Parathyroid adenoma (tissue), 2 donors: Measurements from ENCODE around the gene MOCS2.
A peak's percentile ranks its signal among the peaks of the same experiment; 100 is the strongest.

Experiments used
- H2AFZ ChIP-seq: fragments of 300-600 bp; sonication (generic); one replicate; pipeline ENCODE4 v1.7.0; 2017; ENCODE audit warnings: antibody characterized with exemption, mild to moderate bottlenecking
- H3K27ac ChIP-seq: fragments of 300-600 bp; sonication (generic); one replicate; pipeline ENCODE4 v1.7.0; 2017
- H3K27me3 ChIP-seq: fragments of 300-600 bp; sonication (generic); one replicate; pipeline ENCODE4 v1.7.0; 2017; ENCODE audit warnings: low read length; ENCODE audit not compliant: control insufficient read depth, insufficient read depth
- H3K36me3 ChIP-seq: fragments of 300-600 bp; sonication (generic); one replicate; pipeline ENCODE4 v1.7.0; 2017; ENCODE audit warnings: low read length; ENCODE audit not compliant: control insufficient read depth, insufficient read depth
- H3K4me1 ChIP-seq: fragments of 300-600 bp; sonication (generic); one replicate; pipeline ENCODE4 v1.7.0; 2017; ENCODE audit warnings: control low read depth
- H3K4me2 ChIP-seq: fragments of 300-600 bp; sonication (generic); one replicate; pipeline ENCODE4 v1.7.0; 2017; ENCODE audit warnings: low read length
- H3K4me3 ChIP-seq: fragments of 300-600 bp; sonication (generic); one replicate; pipeline ENCODE4 v1.7.0; 2017; ENCODE audit warnings: low read depth, low read length
- H3K79me2 ChIP-seq: fragments of 300-600 bp; sonication (generic); one replicate; pipeline ENCODE4 v1.7.0; 2017; ENCODE audit warnings: control low read depth
- H3K9ac ChIP-seq: fragments of 300-600 bp; sonication (generic); one replicate; pipeline ENCODE4 v1.7.0; 2017; ENCODE audit warnings: mild to moderate bottlenecking
- H3K9me3 ChIP-seq: fragments of 300-600 bp; sonication (generic); one replicate; pipeline ENCODE4 v1.7.0; 2017; ENCODE audit warnings: low read length; ENCODE audit not compliant: control insufficient read depth
- TF ChIP-seq, protein P1 (sequence below): fragments of 300-600 bp; sonication (generic); IDR thresholded peaks from one replicate; pipeline ENCODE4 v1.7.0; 2017; ENCODE audit warnings: antibody characterized with exemption, mild to moderate bottlenecking
- donor health status: primary hyperparathyroidism.

The MOCS2 gene

DNA sequence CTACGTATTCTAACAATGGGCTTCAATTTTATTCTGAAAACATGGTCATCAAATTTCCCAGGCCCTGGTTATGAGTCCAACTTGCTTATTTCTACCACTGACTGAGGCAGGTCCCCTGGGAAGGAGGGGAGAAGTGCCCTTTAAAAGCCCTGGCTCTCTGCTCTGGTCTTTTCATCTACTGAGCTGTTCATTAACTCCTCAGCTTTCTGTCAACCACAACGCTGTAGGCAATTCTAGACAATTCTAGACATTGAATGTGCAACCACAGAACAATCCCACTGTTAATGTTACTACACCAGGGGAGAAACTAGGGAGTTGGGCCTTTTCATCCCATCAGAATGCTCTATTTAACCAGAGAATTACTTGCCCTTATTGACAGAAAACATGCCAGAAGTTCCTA, 10.0 kb downstream of the MOCS2 start:
- Histone ChIP-seq H3K4me2 (no peak overlapping the region), H3K9me3 (no peaks in the 10 kb centered on the region), H3K79me2 (no peaks in the 10 kb centered on the region), H3K27ac (no peak overlapping the region), H3K36me3 (no peaks in the 10 kb centered on the region), H3K27me3 (no peaks in the 10 kb centered on the region), H2AFZ (no peak overlapping the region), H3K4me3 (no peak overlapping the region), H3K9ac (no peak overlapping the region), H3K4me1 (no peaks in the 10 kb centered on the region)
- TF ChIP-seq, protein P1, sequence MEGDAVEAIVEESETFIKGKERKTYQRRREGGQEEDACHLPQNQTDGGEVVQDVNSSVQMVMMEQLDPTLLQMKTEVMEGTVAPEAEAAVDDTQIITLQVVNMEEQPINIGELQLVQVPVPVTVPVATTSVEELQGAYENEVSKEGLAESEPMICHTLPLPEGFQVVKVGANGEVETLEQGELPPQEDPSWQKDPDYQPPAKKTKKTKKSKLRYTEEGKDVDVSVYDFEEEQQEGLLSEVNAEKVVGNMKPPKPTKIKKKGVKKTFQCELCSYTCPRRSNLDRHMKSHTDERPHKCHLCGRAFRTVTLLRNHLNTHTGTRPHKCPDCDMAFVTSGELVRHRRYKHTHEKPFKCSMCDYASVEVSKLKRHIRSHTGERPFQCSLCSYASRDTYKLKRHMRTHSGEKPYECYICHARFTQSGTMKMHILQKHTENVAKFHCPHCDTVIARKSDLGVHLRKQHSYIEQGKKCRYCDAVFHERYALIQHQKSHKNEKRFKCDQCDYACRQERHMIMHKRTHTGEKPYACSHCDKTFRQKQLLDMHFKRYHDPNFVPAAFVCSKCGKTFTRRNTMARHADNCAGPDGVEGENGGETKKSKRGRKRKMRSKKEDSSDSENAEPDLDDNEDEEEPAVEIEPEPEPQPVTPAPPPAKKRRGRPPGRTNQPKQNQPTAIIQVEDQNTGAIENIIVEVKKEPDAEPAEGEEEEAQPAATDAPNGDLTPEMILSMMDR, result no peak

DNA sequence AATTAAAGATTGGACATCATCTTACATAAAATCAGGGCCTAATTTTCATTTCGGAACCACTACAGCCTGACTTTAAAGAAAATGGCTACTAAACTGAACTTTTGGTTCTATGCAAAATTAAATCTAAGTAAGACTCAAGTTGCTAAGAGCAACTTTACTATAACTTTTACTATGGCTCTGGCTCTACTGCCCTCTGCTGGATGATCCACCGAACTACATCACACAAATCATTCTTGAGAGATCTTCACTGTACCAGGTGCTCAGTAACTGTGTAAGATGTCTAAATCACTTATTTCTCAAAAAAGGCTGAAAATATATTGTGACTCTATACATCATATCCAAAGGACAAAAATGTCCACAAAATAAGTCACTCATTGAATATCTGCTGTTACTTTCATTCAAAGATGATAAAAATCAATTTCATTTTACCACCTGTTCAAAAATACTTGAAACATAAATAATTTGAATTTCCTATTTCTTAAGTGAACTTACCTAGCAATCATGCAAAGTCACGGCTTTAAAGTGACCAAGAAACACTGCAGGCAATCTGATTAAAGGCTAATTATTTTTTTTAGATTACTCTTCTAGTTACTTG, 13.5 kb downstream of the MOCS2 start:
- H2AFZ ChIP-seq, result no peak overlapping the region
- no peak overlapping the region for H3K4me3 ChIP-seq
- no peak overlapping the region for H3K9ac ChIP-seq
- TF ChIP-seq, protein P1, result peak; percentile 86
- no peak overlapping the region for H3K4me2 ChIP-seq
- H3K9me3 ChIP-seq, result no peaks in the 10 kb centered on the region
- H3K79me2 ChIP-seq, result no peaks in the 10 kb centered on the region
- H3K4me1 ChIP-seq, result peaks cover 5% of the 10 kb centered on the region
- H3K27me3 ChIP-seq, result no peaks in the 10 kb centered on the region
- no peak overlapping the region for H3K27ac ChIP-seq
- no peaks in the 10 kb centered on the region for H3K36me3 ChIP-seq

DNA sequence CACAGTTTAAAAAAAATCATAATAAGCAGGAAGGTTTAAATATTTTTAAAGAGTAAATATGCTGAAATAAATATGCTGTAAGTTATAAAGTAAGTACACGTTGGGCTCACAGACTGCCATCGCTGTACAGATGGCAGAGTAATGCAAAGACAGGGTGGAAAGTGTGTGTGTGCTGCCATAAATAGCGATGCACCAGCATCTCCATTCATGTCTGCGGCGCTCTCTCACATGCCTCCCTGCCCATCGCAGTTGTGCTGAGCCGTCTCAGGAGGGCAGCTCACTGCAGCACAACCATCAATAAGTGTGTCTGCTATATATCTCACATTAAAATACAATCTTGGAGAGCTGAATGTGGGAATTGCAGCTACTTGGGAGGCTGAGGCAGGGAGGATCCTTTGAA, 14.3 kb downstream of the MOCS2 start:
- no peak overlapping the region for H3K27ac ChIP-seq
- H3K36me3 ChIP-seq, result no peaks in the 10 kb centered on the region
- TF ChIP-seq, protein P1, result no peak

DNA sequence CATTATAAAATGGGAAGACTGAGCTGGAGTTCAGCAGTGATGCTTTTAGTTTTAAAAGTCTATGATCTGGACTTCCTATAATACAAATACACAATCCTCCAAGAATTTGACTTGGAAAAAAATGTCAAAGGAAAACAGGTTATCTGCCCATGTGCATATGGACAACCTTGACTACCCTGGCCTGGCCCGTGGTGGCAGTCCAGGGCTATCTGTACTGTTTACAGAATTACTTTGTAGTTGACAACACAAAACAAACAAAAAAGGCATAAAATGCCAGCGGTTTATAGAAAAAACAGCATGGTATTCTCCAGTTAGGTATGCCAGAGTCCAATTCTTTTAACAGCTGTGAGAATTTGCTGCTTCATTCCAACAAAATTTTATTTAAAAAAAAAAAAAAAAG, 17.3 kb downstream of the MOCS2 start:
- Histone ChIP-seq H3K27me3 (no peaks in the 10 kb centered on the region), H3K4me2 (no peak overlapping the region), H3K36me3 (no peaks in the 10 kb centered on the region), H3K9me3 (no peaks in the 10 kb centered on the region), H3K4me1 (peaks cover 20% of the 10 kb centered on the region), H3K79me2 (no peaks in the 10 kb centered on the region), H3K9ac (no peak overlapping the region), H3K4me3 (no peak overlapping the region), H3K27ac (no peak overlapping the region), H2AFZ (no peak overlapping the region)
- TF ChIP-seq, protein P1, result no peak

More for the DNA sequence above, 14.3 kb downstream of the MOCS2 start:
- Histone ChIP-seq H3K4me3 (no peak overlapping the region), H3K4me2 (no peak overlapping the region), H3K9ac (no peak overlapping the region), H3K27me3 (no peaks in the 10 kb centered on the region), H3K9me3 (no peaks in the 10 kb centered on the region), H3K79me2 (no peaks in the 10 kb centered on the region), H3K4me1 (peaks cover 12% of the 10 kb centered on the region), H2AFZ (no peak overlapping the region)

DNA sequence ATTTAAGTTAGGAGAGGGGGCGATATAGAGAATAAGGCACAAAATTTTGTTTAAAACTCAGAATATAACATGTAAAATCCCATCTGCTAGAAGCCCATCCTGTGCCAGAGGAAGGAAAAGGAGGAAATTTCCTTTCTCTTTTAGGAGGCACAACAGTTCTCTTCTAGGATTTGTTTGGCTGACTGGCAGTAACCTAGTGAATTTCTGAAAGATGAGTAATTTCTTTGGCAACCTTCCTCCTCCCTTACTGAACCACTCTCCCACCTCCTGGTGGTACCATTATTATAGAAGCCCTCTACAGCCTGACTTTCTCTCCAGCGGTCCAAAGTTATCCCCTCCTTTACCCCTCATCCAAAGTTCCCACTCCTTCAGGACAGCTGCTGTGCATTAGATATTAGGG, 18.3 kb downstream of the MOCS2 start:
- Histone ChIP-seq H3K27me3 (no peaks in the 10 kb centered on the region), H3K9ac (peak overlapping the region; percentile 15), H2AFZ (no peak overlapping the region), H3K27ac (no peak overlapping the region), H3K4me2 (no peak overlapping the region), H3K79me2 (no peaks in the 10 kb centered on the region), H3K4me3 (no peak overlapping the region), H3K4me1 (peaks cover 20% of the 10 kb centered on the region), H3K9me3 (no peaks in the 10 kb centered on the region), H3K36me3 (no peaks in the 10 kb centered on the region)
- TF ChIP-seq, protein P1, result no peak
